Liver (tissue), 3 donors: ENCODE results near the gene POC1A.

Experiments used
- FOXA2 ChIP-seq: IDR thresholded peaks from 2 replicates; pipeline ENCODE4 v1.6.1; 2016; ENCODE audit warnings: antibody characterized with exemption
- JUND ChIP-seq, 2 donors: IDR thresholded peaks; 2 replicates each; pipeline ENCODE4 v1.6.1; 2016; ENCODE audit warnings: antibody characterized with exemption in 2 of 2
- NR2F2 ChIP-seq: IDR thresholded peaks from 2 replicates; pipeline ENCODE4 v1.6.1; 2016; ENCODE audit warnings: antibody characterized with exemption
- RAD21 ChIP-seq, 2 donors: IDR thresholded peaks; 2 replicates each; pipeline ENCODE4 v1.6.1; 2016; ENCODE audit warnings: antibody characterized with exemption in 2 of 2, mild to moderate bottlenecking in 2 of 2
- TAF1 ChIP-seq: conservative IDR thresholded peaks from 2 replicates; pipeline ENCODE4 v1.6.1; 2016; ENCODE audit warnings: antibody characterized with exemption, mild to moderate bottlenecking
- YY1 ChIP-seq: IDR thresholded peaks from 2 replicates; pipeline ENCODE4 v1.6.1; 2016; ENCODE audit warnings: antibody characterized with exemption, mild to moderate bottlenecking
- TF ChIP-seq, protein P1 (sequence below): IDR thresholded peaks from 2 replicates; pipeline ENCODE4 v1.6.1; 2016; ENCODE audit warnings: antibody characterized with exemption
- TF ChIP-seq, protein P2 (sequence below): IDR thresholded peaks from 2 replicates; pipeline ENCODE4 v1.6.1; 2016; ENCODE audit warnings: antibody characterized with exemption, mild to moderate bottlenecking
- TF ChIP-seq, protein P3 (sequence below): fragments of 150-350 bp; IDR thresholded peaks from 2 replicates; pipeline ENCODE4 v1.5.1; 2017; ENCODE audit warnings: improper control_type of control experiment, low read depth, low read length; ENCODE audit not compliant: missing input control
- TF ChIP-seq, protein P4 (sequence below): IDR thresholded peaks from 2 replicates; pipeline ENCODE4 v1.6.1; 2016; ENCODE audit warnings: antibody characterized with exemption
- TF ChIP-seq, protein P5 (sequence below): IDR thresholded peaks from 2 replicates; pipeline ENCODE4 v1.6.1; 2016; ENCODE audit warnings: antibody characterized with exemption
- donor health status: healthy.
- donor health status: healthy.

DNA sequence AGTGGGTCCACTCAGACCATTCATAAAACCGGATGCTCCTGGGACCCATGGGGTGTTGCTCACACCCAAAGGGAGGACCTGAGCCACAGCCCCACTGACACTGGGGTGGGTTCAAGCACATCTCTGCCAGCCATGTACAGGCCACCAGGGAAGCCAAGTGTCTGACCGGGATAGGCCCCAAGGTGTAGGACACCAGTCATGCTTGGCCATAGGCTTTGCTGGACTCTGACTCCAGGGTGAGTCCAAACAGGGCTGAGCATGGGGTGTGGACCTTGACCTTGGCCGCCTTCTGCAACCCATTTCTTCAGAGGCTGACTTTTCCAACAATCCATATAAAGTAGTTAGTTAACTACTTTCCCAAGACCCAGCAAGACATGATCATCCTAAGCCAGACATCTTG is 66.5 kb downstream of the POC1A start:
- TF ChIP-seq, protein P1, sequence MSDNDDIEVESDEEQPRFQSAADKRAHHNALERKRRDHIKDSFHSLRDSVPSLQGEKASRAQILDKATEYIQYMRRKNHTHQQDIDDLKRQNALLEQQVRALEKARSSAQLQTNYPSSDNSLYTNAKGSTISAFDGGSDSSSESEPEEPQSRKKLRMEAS, result no peak
- TF ChIP-seq, protein P2, sequence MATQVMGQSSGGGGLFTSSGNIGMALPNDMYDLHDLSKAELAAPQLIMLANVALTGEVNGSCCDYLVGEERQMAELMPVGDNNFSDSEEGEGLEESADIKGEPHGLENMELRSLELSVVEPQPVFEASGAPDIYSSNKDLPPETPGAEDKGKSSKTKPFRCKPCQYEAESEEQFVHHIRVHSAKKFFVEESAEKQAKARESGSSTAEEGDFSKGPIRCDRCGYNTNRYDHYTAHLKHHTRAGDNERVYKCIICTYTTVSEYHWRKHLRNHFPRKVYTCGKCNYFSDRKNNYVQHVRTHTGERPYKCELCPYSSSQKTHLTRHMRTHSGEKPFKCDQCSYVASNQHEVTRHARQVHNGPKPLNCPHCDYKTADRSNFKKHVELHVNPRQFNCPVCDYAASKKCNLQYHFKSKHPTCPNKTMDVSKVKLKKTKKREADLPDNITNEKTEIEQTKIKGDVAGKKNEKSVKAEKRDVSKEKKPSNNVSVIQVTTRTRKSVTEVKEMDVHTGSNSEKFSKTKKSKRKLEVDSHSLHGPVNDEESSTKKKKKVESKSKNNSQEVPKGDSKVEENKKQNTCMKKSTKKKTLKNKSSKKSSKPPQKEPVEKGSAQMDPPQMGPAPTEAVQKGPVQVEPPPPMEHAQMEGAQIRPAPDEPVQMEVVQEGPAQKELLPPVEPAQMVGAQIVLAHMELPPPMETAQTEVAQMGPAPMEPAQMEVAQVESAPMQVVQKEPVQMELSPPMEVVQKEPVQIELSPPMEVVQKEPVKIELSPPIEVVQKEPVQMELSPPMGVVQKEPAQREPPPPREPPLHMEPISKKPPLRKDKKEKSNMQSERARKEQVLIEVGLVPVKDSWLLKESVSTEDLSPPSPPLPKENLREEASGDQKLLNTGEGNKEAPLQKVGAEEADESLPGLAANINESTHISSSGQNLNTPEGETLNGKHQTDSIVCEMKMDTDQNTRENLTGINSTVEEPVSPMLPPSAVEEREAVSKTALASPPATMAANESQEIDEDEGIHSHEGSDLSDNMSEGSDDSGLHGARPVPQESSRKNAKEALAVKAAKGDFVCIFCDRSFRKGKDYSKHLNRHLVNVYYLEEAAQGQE, result no peak
- TF ChIP-seq, protein P3, sequence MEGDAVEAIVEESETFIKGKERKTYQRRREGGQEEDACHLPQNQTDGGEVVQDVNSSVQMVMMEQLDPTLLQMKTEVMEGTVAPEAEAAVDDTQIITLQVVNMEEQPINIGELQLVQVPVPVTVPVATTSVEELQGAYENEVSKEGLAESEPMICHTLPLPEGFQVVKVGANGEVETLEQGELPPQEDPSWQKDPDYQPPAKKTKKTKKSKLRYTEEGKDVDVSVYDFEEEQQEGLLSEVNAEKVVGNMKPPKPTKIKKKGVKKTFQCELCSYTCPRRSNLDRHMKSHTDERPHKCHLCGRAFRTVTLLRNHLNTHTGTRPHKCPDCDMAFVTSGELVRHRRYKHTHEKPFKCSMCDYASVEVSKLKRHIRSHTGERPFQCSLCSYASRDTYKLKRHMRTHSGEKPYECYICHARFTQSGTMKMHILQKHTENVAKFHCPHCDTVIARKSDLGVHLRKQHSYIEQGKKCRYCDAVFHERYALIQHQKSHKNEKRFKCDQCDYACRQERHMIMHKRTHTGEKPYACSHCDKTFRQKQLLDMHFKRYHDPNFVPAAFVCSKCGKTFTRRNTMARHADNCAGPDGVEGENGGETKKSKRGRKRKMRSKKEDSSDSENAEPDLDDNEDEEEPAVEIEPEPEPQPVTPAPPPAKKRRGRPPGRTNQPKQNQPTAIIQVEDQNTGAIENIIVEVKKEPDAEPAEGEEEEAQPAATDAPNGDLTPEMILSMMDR, result no peak
- no peak for TF ChIP-seq YY1
- TF ChIP-seq TAF1, result no peak
- TF ChIP-seq FOXA2, result no peak
- no peak for TF ChIP-seq RAD21 (IDR thresholded peaks at IDR 0.05)
- TF ChIP-seq, protein P4, sequence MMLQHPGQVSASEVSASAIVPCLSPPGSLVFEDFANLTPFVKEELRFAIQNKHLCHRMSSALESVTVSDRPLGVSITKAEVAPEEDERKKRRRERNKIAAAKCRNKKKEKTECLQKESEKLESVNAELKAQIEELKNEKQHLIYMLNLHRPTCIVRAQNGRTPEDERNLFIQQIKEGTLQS, result no peak
- no peak for TF ChIP-seq NR2F2
- TF ChIP-seq, protein P5, sequence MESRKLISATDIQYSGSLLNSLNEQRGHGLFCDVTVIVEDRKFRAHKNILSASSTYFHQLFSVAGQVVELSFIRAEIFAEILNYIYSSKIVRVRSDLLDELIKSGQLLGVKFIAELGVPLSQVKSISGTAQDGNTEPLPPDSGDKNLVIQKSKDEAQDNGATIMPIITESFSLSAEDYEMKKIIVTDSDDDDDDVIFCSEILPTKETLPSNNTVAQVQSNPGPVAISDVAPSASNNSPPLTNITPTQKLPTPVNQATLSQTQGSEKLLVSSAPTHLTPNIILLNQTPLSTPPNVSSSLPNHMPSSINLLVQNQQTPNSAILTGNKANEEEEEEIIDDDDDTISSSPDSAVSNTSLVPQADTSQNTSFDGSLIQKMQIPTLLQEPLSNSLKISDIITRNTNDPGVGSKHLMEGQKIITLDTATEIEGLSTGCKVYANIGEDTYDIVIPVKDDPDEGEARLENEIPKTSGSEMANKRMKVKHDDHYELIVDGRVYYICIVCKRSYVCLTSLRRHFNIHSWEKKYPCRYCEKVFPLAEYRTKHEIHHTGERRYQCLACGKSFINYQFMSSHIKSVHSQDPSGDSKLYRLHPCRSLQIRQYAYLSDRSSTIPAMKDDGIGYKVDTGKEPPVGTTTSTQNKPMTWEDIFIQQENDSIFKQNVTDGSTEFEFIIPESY, result no peak
- no peak for TF ChIP-seq JUND (IDR thresholded peaks at IDR 0.05)
